Natural killer cell (primary cell): ENCODE data around the gene AGPAT3. TPM values are rescaled to one million over a fixed set of nuclear protein-coding genes. Genes with fewer than 3 reads are reported as not detected.

Experiments used
- ATAC-seq, 3 donors: fragments of 150-1000 bp in 2 of 3; fragments of 200-7000 bp in 1 of 3; cut with Tn5 transposase; 1 replicate in 1 of 3; 2 replicates in 2 of 3; pipeline ENCODE4 v1.10.0; 2021; ENCODE audit warnings: mild to moderate bottlenecking in 2 of 3, moderate library complexity in 2 of 3
- DNase-seq, 2 donors: peaks; one replicate each; pipeline versions ENCODE4 v3.0.0 to v3.0.0-alpha.2; 2013 to 2021; ENCODE audit warnings: mixed read lengths in 1 of 2
- H3K27ac ChIP-seq: one replicate; pipeline ENCODE4 v1.5.1; 2013; ENCODE audit warnings: mild to moderate bottlenecking, low read length
- H3K27me3 ChIP-seq: one replicate; pipeline ENCODE4 v1.6.1; 2013; ENCODE audit warnings: low read length; ENCODE audit not compliant: control insufficient read depth, insufficient read depth
- H3K36me3 ChIP-seq: one replicate; pipeline ENCODE4 v1.6.1; 2013; ENCODE audit warnings: low read length; ENCODE audit not compliant: control insufficient read depth, insufficient read depth
- H3K4me1 ChIP-seq: one replicate; pipeline ENCODE4 v1.6.1; 2013; ENCODE audit warnings: low read length; ENCODE audit not compliant: control insufficient read depth, insufficient read depth
- H3K4me3 ChIP-seq: one replicate; pipeline ENCODE4 v1.5.1; 2013; ENCODE audit warnings: low read length
- H3K9me3 ChIP-seq: one replicate; pipeline ENCODE4 v1.6.1; 2013; ENCODE audit warnings: low read length; ENCODE audit not compliant: control insufficient read depth, insufficient read depth
- H3K27ac Mint-ChIP-seq, 2 donors: one replicate each; pipeline ENCODE4 v1.8.0; 2022; ENCODE audit warnings: mild to moderate bottlenecking in 2 of 2, mixed read lengths in 2 of 2, moderate library complexity in 1 of 2
- H3K27me3 Mint-ChIP-seq, 2 donors: one replicate each; pipeline ENCODE4 v1.8.0; 2022; ENCODE audit warnings: low read depth in 2 of 2, mixed read lengths in 2 of 2
- H3K36me3 Mint-ChIP-seq: one replicate; pipeline ENCODE4 v1.8.0; 2022; ENCODE audit warnings: mixed read lengths
- H3K4me1 Mint-ChIP-seq, 2 donors: one replicate each; pipeline ENCODE4 v1.8.0; 2022; ENCODE audit warnings: mixed read lengths in 2 of 2
- H3K4me3 Mint-ChIP-seq: one replicate; pipeline ENCODE4 v1.8.0; 2022; ENCODE audit warnings: mild to moderate bottlenecking, moderate library complexity, mixed read lengths
- H3K9me3 Mint-ChIP-seq, 2 donors: one replicate each; pipeline ENCODE4 v1.8.0; 2022; ENCODE audit warnings: mixed read lengths in 2 of 2
- WGBS: methylation state at CpG from one replicate; pipeline ENCODE4 v1.1.7; 2013; ENCODE audit warnings: missing lambda C conversion rate; ENCODE audit not compliant: insufficient coverage; 5-methylcytosine and 5-hydroxymethylcytosine counted together
- intact Hi-C: fragments of 100-400 bp; cut with micrococcal nuclease; formaldehyde crosslinking; loops from one replicate; pipeline ENCODE4 v1.14.2; 2022
- total RNA-seq, 4 donors: library from RNA; stranded (reverse); fragments of 120-200 nt in 1 of 4; gene quantifications; one replicate each; pipeline versions ENCODE4 v1.2.3 to v1.2.4, GENCODE V29; 2013 to 2022
- TF ChIP-seq, protein P1 (sequence below): fragments of 200-600 bp; IDR thresholded peaks from one replicate; pipeline ENCODE4 v1.8.0; 2022; ENCODE audit warnings: antibody characterized with exemption

AGPAT3 gene
- total RNA-seq, 3 donors from 2014 or later (not counting 1 experiment from before 2014, with no cell fraction given): 39.5 to 45.7 (median 42.3) TPM

DNA sequence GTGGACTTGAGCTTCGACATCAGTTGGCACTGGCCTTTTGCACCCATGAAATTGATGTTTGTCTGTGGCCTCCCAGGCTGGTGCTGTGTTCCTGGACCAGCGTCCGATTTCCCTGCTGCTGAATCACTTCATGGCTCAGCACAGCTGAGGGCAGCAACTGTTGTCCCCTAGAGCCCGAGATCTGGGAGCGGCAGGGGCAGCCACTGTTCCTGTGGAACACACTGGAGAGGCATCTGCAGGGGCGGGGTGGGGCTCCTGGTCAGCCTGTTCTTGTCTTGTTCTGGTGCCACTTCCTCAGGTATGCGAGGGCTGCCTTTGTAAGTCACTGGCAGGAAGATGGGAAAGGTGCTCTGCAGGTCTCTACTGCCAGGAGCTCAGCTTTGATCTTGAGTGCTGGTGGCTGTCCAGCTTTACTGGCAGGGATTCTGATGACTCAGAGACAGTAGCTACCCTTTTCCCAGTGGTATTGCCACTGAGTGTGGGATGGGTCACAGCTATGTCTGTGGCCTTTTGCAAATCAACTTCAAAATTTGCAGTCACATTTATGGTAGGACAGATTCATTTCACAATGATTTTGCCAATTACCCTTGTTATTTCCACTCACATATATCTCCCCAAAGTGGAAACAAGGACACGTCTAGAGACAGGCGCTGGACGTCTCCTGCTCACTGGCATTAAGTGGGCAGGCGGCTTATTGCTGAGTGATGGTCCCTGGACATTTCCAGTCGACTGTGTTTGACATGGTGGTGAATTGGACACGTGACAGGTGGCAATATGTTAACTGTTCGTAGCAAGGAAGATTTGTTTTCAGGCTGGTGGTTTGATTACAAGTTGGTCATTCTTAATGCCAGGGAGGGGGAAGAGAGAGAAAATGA is 15.3 kb downstream of the AGPAT3 start:
- peaks cover 0 to 1% of the 10 kb centered on the region in 2 donors for H3K9me3 Mint-ChIP-seq
- Histone ChIP-seq H3K36me3 (peaks cover 2% of the 10 kb centered on the region), H3K27me3 (no peaks in the 10 kb centered on the region), H3K4me1 (peaks cover 17% of the 10 kb centered on the region), H3K27ac (no peak overlapping the region), H3K4me3 (no peak overlapping the region), H3K9me3 (no peaks in the 10 kb centered on the region)
- no peaks in the 10 kb centered on the region for H3K36me3 Mint-ChIP-seq
- 91% methylated on average over 14 of the region's 14 CpGs for WGBS
- H3K4me3 Mint-ChIP-seq: no peak overlapping the region
- no peaks in the 10 kb centered on the region for H3K27me3 Mint-ChIP-seq
- ATAC-seq: no peak
- no peak overlapping the region for H3K27ac Mint-ChIP-seq
- peaks cover 23 to 38% of the 10 kb centered on the region in 2 donors for H3K4me1 Mint-ChIP-seq
- DNase-seq: no peak
- intact Hi-C loops: loop anchor here (5.0 kb wide), 1 partner anchor 37 kb away; no protein-coding TSS in a partner anchor
- TF ChIP-seq, protein P1, sequence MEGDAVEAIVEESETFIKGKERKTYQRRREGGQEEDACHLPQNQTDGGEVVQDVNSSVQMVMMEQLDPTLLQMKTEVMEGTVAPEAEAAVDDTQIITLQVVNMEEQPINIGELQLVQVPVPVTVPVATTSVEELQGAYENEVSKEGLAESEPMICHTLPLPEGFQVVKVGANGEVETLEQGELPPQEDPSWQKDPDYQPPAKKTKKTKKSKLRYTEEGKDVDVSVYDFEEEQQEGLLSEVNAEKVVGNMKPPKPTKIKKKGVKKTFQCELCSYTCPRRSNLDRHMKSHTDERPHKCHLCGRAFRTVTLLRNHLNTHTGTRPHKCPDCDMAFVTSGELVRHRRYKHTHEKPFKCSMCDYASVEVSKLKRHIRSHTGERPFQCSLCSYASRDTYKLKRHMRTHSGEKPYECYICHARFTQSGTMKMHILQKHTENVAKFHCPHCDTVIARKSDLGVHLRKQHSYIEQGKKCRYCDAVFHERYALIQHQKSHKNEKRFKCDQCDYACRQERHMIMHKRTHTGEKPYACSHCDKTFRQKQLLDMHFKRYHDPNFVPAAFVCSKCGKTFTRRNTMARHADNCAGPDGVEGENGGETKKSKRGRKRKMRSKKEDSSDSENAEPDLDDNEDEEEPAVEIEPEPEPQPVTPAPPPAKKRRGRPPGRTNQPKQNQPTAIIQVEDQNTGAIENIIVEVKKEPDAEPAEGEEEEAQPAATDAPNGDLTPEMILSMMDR: no peak

DNA sequence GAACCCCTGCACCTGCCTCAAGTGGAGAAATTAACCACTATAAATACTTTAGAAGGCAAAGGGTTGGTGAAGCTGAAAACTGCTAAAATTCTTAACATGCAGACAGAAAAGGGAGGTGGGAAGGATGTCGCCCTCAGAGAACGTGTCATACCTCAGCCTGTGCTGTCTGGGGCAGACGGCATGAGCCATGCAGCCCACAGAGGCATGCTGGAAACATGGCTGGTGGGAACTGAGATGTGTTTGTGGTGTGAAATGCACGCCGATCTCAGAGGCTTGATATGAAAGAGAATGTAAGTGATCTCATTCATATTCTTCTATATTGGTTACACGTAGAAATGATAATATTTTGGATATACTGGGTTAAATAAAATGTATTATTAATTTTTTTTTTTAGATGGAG is 16.3 kb downstream of the AGPAT3 start:
- no peaks in the 10 kb centered on the region for H3K9me3 ChIP-seq
- no peak overlapping the region for H3K4me3 ChIP-seq
- Mint-ChIP-seq H3K27ac (no peak overlapping the region), H3K27me3 (no peaks in the 10 kb centered on the region), H3K4me1 (peaks cover 23 to 38% of the 10 kb centered on the region in 2 donors), H3K36me3 (no peaks in the 10 kb centered on the region), H3K9me3 (no peaks in the 10 kb centered on the region), H3K4me3 (no peak overlapping the region)
- ATAC-seq (peak; percentile 75 to 97 (median 90)), DNase-seq (peak in 1 of 2 donors; percentile 44)
- WGBS: 57% methylated on average over 6 of the region's 6 CpGs
- H3K4me1 ChIP-seq: peaks cover 17% of the 10 kb centered on the region
- no peak overlapping the region for H3K27ac ChIP-seq
- TF ChIP-seq, protein P1: no peak
- H3K36me3 ChIP-seq: peaks cover 2% of the 10 kb centered on the region
- H3K27me3 ChIP-seq: no peaks in the 10 kb centered on the region
- intact Hi-C loops: loop anchor here (5.0 kb wide), 1 partner anchor 36 kb away; no protein-coding TSS in a partner anchor

DNA sequence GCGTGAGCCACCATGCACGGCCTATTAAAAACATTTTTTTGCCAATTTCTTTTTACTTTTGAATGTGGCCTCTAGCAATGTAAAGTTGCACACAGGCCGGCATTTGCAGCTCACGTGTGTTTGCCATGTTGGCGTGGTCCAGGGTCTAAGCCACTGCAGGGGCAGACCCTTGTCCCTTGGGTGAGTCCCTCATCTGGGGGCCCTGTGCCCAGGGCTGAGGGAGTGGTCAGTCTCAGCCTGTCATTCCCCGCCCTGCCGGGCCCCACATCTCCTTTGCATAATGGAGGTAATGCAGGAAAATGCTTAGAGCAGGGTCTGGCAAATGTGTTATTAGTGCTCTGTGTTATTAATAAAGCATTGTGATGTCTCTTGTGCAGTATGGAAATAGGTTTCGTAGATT is 16.9 kb downstream of the AGPAT3 start:
- H3K9me3 Mint-ChIP-seq: no peaks in the 10 kb centered on the region
- H3K4me1 Mint-ChIP-seq: peaks cover 23 to 41% of the 10 kb centered on the region in 2 donors
- no peak overlapping the region for H3K4me3 Mint-ChIP-seq
- no peak for DNase-seq
- no peaks in the 10 kb centered on the region for H3K27me3 Mint-ChIP-seq
- intact Hi-C loops: loop anchor here (5.0 kb wide), 1 partner anchor 35 kb away; no protein-coding TSS in a partner anchor
- no peak for ATAC-seq
- H3K4me3 ChIP-seq: no peak overlapping the region
- H3K27ac Mint-ChIP-seq: no peak overlapping the region
- no peaks in the 10 kb centered on the region for H3K36me3 Mint-ChIP-seq
- H3K27ac ChIP-seq: no peak overlapping the region
- TF ChIP-seq, protein P1: no peak
- no peaks in the 10 kb centered on the region for H3K9me3 ChIP-seq
- H3K27me3 ChIP-seq: no peaks in the 10 kb centered on the region
- H3K36me3 ChIP-seq: peaks cover 2% of the 10 kb centered on the region
- peaks cover 17% of the 10 kb centered on the region for H3K4me1 ChIP-seq
- 94% methylated on average over 8 of the region's 8 CpGs for WGBS
